Measurements from ENCODE around the gene NUP153.
"Not testable (repeated sequence)": the region's sequence is repeated elsewhere in the genome, so short reads cannot be mapped to it uniquely, and the experiment has no call there.

Gene NUP153

DNA sequence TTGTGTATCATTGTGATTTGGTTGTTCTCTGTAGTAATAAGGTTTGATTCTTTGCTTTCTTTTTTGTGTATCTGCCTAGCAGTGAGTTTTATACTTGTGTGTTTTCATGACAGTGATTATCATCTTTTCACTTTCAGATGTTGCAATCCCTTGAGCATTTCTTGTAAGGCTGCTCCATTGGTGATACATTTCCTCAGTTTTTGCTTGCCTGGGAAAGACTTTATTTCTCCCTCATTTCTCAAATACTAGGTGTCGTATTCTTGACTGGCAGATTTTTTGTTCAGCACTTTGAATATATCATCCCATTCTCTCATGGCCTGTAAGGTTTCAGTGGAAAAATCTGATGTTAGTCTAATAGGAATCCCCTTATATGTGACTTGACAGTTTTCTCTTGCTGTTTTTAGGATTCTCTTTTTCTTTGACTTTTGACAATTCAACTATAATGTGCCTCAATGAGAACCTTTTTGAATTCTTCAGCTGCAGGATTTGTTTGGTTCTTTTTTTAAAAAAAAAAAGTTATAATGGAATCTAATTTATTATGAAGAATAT, 31.1 kb upstream of the NUP153 start:
- TF ChIP-seq, protein P1, sequence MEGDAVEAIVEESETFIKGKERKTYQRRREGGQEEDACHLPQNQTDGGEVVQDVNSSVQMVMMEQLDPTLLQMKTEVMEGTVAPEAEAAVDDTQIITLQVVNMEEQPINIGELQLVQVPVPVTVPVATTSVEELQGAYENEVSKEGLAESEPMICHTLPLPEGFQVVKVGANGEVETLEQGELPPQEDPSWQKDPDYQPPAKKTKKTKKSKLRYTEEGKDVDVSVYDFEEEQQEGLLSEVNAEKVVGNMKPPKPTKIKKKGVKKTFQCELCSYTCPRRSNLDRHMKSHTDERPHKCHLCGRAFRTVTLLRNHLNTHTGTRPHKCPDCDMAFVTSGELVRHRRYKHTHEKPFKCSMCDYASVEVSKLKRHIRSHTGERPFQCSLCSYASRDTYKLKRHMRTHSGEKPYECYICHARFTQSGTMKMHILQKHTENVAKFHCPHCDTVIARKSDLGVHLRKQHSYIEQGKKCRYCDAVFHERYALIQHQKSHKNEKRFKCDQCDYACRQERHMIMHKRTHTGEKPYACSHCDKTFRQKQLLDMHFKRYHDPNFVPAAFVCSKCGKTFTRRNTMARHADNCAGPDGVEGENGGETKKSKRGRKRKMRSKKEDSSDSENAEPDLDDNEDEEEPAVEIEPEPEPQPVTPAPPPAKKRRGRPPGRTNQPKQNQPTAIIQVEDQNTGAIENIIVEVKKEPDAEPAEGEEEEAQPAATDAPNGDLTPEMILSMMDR (IDR thresholded peaks at IDR 0.05; ENCODE audit: low read depth, low read length): no peak

DNA sequence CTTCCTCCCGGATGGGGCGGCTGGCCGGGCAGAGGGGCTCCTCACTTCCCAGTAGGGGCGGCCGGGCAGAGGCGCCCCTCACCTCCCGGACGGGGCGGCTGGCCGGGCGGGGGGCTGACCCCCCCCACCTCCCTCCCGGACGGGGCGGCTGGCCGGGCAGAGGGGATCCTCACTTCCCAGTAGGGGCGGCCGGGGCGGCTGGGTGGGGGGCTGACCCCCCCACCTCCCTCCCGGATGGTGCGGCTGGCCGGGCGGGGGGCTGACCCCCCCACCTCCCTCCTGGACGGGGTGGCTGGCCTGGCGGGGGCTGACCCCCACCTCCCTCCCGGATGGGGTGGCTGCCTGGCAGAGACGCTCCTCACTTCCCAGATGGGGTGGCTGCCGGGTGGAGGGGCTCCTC, 28.6 kb upstream of the NUP153 start:
- H3K4me3 ChIP-seq (ENCODE audit: low read depth, low read length): not testable (repeated sequence)

More for the DNA sequence above, 31.1 kb upstream of the NUP153 start:
- no peak overlapping the region for H3K4me3 ChIP-seq (ENCODE audit: low read depth, low read length)

DNA sequence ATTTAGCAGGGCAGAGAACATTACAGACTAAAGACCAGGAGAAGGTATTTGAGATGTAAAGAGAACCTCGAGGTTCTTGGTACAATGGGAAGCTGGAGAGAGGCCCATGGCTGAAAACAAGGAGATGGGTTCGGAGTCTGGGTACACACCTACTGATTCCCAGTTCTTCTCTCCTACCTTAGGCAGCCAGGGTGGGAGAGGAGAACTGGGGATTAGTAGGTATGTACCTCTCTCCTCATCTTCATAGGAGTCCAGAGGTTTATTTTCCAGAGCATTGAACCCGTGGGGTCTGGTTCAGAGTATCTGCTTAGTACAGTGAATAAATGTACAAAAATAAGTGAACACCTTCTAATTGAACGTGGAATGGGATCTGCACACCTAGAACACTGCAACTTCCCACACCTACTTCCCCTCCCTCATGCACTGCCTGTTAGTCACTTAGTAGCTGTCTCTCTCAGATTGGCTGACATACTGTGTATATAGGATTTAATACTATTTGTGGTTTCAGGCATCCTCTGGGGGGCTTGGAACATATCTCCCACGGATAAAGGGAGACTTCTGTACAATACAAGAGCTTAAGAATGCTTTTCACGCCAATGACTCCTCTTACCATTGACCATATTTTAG, 23.5 kb upstream of the NUP153 start:
- TF ChIP-seq, protein P1 (IDR thresholded peaks at IDR 0.05; ENCODE audit: low read depth, low read length): no peak
- no peak overlapping the region for H3K4me3 ChIP-seq (ENCODE audit: low read depth, low read length)

DNA sequence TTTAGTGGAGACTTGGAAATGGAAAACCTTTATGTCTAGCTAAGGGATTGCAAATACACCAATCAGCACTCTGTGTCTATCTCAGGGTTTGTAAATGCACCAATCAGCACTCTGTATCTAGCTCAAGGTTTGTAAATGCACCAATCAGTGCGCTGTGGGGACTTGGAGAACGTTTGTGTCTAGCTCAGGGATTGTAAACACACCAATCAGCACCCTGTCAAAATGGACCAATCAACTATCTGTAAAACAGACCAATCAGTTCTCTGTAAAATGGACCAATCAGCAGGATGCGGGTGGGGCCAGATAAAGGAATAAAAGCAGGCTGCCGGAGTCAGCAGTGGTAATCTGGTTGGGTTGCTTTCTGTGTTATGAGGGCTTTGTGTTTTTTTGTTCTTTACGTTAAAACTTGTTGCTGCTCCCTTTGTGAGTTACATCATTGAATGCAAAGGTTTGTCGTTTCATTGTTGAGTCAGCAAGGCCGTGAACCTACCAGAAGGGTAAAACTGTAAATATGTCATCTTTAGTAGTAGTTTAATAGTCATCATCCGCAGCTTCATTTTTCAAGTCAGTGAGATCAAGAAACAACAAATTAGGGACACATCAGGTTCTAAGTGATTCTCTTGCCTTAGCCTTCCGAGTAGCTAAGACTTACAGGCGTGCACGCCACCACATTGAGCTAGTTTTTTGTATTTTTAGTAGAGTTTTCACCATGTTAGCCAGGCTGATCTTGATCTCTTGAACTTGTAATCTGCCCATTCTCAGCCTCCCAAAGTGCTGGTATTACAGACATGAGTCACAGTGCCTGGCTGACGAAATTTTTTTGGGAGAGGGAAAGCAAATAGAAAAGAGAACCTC, 22.7 kb upstream of the NUP153 start:
- TF ChIP-seq, protein P1 (IDR thresholded peaks at IDR 0.05; ENCODE audit: low read depth, low read length): no peak
- no peak overlapping the region for H3K4me3 ChIP-seq (ENCODE audit: low read depth, low read length)

DNA sequence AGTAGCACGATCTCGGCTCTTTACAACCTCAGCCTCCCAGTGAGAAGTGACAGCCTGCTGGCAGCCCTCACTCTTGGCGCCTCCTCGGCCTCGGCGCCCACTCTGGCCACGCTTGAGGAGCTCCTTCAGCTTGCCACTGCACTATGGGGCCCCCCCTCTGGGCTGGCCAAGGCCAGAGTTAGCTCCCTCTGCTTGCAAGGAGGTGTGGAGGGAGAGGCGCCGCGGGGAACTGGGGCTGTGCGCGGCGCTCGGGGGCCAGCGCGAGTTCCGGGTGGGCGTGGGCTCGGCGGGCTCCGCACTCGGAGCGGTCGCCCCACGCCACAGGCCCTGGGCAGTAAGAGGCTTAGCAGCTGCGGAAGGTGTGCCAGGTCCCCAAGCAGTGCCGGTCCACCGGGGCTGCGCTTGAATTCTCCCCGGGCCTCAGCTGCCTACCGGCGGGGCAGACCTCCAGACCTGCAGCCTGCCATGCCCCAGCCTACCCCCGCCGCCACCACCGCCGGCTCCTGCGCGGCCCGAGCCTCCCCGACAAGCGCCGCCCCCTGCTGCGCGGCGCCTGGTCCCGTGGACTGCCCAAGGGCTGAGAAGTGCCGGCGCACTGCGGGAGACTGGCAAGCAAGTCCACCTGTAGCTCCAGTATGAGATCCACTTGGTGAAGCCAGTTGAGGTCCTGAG, 22.0 kb upstream of the NUP153 start:
- TF ChIP-seq, protein P1 (IDR thresholded peaks at IDR 0.05; ENCODE audit: low read depth, low read length): no peak
- H3K4me3 ChIP-seq (ENCODE audit: low read depth, low read length): no peak overlapping the region

DNA sequence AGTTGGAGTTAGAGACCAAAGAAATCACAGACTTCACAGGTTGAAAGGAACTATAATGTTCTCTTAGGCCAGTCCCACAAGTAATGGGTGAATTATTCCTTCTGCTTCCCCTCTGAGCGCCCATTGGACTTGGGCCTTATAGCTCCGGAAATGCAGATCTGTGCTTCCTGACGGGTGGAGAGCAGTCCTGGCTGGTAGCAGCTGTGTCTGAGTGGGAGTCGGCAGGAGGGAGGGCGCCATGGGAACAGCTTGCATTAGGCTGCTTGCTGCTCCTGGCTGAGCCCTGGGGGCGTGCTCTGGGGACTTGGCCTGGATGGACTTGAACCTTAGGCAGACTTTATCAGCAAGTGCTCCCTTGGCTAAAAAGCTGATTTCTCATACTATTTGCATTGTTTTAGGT, 18.4 kb upstream of the NUP153 start:
- no peak overlapping the region for H3K4me3 ChIP-seq (ENCODE audit: low read depth, low read length)
- TF ChIP-seq, protein P1 (IDR thresholded peaks at IDR 0.05; ENCODE audit: low read depth, low read length): no peak

DNA sequence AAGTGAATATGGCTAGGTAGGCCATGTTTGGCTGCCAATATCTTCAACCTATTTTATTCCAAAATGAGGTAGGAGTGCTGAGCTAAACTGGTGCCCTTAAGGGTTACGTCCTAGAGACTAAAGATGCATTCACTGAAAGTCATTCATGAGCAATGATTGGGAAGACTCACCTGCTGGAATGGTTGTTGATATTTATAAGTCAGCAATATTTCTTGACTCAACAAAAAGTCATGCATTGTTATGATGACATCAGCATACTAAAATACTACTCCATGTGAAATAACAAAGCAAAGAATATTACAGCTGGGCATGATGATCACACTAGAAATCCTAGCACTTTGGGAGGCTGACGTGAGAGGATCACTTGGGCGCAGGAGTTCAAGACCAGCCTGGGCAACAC, 17.6 kb upstream of the NUP153 start:
- H3K4me3 ChIP-seq (ENCODE audit: low read depth, low read length): no peak overlapping the region
- TF ChIP-seq, protein P1 (IDR thresholded peaks at IDR 0.05; ENCODE audit: low read depth, low read length): no peak
